ENCODE measurements around the gene KMT2B.

GRCh38 chr19:35715355-35715809 is 2.4 kb upstream of the KMT2B start:
- TF ChIP-seq POLR2AphosphoS5 (IDR thresholded peaks at IDR 0.05; ENCODE audit: low read depth, low read length) (no peak), POLR2A (IDR thresholded peaks at IDR 0.05; ENCODE audit: low read depth, low read length) (no peak), TAF1 (IDR thresholded peaks at IDR 0.05; ENCODE audit: low read depth, low read length) (no peak), SPI1 (IDR thresholded peaks at IDR 0.05; ENCODE audit: low read depth, low read length) (no peak), PAX5 (IDR thresholded peaks at IDR 0.05; ENCODE audit: insufficient read depth, low read length, severe bottlenecking) (no peak), POU2F2 (IDR thresholded peaks at IDR 0.05; ENCODE audit: low read depth, low read length) (no peak)

Measured in GM12891 (cell line).